ENCODE data around the gene UMAD1.

Gene UMAD1

DNA sequence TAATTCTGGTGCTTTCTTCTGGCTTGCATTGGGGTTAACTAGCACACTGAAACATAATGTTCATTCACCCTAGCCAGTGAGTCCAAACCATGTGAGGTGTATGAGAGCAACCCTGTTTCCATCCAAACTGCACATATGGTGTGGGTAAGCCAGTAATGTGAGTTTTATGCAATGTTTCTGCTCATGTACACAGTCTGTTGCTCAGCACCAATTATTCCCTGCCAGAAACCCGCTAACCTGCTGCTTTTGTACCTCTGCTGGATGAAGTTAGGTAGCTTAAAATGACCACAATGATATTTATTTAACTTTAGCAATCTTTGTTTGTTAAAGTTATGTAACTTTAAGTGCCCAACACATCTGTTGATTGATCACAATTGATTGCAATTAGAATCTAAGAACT, 171.6 kb downstream of the UMAD1 start:
- no peak for TF ChIP-seq GATA2 (IDR thresholded peaks at IDR 0.05; ENCODE audit: low read depth, low read length)
- TF ChIP-seq GATA3 (IDR thresholded peaks at IDR 0.05; ENCODE audit: low read depth, low read length), result no peak

DNA sequence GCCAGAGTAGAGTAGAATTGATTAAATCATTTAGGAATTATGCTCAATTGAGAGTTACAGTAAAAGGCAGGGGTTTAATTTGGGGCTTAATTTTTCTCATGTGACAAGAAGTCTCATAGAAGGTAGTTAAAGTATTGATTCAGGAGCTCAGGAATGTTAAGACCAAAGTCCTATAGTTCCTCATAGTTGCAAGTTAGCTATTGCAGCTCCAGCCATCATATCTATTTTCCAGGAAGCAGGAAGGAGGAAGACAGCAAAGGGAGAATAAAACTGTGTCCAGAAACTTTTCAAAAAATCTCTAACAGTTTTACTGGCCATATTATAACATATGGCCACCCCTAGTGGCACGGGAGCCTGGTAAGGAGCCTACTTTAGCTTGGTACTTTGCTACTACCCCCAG, 174.8 kb downstream of the UMAD1 start:
- TF ChIP-seq GATA2 (IDR thresholded peaks at IDR 0.05; ENCODE audit: low read depth, low read length) (no peak), GATA3 (IDR thresholded peaks at IDR 0.05; ENCODE audit: low read depth, low read length) (no peak)

DNA sequence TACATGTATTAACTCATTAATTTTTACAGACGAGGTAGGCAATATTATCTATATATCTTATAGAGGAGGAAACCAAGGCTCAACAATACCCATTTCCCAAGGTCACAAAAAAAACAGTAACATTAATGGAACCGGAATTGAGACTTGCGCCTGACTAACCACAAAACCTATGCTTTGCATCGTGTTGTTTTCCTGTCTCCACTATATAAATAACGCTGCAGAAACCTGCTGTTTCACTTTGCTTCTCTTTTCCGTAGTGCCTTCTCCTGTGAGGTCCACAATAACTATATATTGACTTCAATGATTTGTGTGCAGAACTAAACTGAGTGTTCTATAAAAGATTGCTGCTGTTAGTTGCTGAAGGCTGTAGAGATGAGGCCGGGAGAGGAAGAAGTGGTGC, 175.5 kb downstream of the UMAD1 start:
- no peak for TF ChIP-seq GATA3 (IDR thresholded peaks at IDR 0.05; ENCODE audit: low read depth, low read length)
- TF ChIP-seq GATA2 (IDR thresholded peaks at IDR 0.05; ENCODE audit: low read depth, low read length), result no peak

DNA sequence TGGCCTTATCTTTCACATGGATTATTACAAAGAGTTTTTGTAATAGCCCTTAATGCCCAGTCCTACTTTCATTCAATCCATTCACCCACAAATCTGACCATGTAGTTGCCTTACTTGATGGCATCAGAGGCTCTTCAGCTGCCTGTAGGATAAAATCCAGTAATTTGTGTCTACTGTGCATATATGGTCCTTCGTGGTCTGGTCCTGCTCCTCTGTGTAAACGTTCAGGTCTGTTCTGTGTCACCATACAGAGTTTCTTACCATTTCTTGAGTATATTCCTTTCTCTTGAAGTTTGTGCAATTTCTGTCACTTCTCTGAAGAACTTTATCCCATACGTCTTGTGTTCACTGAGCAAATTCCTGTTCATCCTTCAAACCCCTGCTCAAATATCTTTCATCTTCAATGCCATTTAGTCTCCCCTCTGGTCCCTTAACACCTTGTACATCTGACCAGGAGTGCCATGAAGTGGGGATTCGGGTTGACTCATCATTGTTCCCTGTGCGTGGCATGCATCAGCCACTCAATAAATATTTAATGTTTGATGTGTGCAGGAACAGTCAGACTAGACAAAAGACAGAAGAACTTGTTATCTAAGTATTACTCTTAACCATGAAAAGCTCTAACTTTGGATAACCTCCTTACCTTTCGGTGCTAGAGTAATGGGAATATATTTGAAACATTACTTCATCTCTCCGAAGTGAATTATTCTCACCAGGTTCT, 176.4 kb downstream of the UMAD1 start:
- TF ChIP-seq GATA3 (IDR thresholded peaks at IDR 0.05; ENCODE audit: low read depth, low read length), result no peak
- TF ChIP-seq GATA2 (IDR thresholded peaks at IDR 0.05; ENCODE audit: low read depth, low read length), result no peak

DNA sequence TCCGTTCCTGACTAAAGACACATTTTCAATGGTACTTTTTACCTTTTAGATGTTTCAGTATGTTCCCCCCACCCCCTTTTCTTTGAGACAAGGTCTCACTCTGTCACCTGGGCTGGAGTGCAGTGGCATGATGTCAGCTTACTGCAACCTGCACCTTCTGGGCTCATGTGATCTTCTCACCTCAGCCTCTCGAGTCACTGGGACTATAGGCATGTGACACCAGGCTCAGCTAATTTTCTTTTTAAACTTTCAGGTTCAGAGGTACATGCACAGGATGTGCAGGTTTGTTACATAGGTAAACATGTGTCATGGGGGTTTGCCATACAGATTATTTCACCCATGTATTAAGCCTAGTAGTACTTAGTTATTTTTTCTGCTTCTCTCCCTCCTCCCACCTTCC, 177.2 kb downstream of the UMAD1 start:
- TF ChIP-seq GATA2 (IDR thresholded peaks at IDR 0.05; ENCODE audit: low read depth, low read length) (no peak), GATA3 (IDR thresholded peaks at IDR 0.05; ENCODE audit: low read depth, low read length) (no peak)

DNA sequence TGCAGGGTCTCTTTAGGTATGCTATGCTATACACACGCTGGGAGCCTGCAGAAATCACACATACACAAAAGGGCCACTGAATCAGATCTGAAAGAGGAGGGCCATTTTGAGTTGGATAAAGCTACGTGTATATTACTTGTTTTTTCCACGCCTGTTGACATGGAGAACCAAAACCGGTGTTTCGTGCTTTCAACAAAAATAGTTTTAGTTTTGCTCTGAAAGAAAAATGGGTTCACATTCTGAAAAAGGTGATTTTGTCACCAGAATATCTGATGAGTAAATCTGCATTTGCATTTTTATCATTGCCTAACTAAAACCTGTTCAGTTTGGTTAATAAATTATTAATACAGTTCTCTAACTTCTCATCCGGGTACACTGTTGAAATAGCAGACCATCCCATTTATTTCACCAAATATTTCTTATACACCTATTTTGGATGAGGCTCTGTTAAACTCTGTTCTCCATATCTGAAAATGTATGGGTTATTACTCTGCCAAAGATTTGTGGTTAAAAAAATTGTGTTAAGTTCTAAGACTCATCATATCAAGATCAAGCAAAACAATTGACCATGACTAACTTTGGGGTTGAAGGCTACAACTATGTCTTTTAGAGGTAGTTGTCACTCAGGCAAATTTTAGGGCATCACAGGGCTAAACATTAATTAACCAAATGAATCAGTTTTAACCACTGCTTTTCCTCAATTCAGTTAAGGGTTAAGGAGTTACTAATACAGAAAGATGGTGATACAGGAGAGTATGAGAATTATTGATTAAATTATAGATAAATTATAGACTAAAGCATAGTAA, 179.1 kb downstream of the UMAD1 start:
- TF ChIP-seq GATA3 (IDR thresholded peaks at IDR 0.05; ENCODE audit: low read depth, low read length) (no peak), GATA2 (IDR thresholded peaks at IDR 0.05; ENCODE audit: low read depth, low read length) (no peak)

DNA sequence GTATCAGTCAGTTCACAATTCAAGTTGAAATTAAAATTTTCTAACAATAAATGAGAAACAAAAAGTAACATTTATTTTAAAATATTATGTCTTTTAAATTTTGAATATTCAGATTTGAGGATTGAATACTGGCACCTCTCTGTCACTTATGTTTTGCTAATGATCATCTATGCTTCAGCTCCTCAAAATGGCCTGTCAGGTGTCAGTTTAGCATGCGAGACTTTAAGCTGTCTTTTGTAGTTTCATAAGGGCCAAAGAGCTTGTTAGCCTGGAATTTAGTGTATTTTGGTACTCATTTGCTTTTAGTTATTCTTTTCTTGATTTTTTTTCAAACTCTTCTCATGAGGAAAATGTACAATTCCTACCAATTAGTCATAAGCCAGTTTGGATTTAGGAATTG, 179.9 kb downstream of the UMAD1 start:
- TF ChIP-seq GATA2 (IDR thresholded peaks at IDR 0.05; ENCODE audit: low read depth, low read length), result no peak
- no peak for TF ChIP-seq GATA3 (IDR thresholded peaks at IDR 0.05; ENCODE audit: low read depth, low read length)

DNA sequence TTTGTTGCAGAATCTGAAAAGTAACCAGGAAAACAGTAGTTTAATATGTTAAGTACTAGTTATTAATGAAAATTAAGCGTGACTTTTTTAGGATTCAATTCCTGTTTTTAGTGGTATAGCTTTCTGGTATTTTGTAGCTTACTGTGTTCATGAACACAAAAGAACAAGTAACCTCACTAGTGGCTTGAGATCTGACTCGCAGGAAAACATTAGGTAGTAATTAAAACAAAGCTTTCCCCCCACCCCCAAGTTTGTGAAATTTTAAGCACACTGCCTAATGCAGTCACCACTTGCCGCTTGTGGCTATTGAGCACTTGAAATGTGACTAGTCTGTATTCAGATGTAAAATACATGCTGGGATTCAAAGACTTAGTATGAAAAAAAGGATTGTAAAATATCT, 180.4 kb downstream of the UMAD1 start:
- no peak for TF ChIP-seq GATA3 (IDR thresholded peaks at IDR 0.05; ENCODE audit: low read depth, low read length)
- no peak for TF ChIP-seq GATA2 (IDR thresholded peaks at IDR 0.05; ENCODE audit: low read depth, low read length)

DNA sequence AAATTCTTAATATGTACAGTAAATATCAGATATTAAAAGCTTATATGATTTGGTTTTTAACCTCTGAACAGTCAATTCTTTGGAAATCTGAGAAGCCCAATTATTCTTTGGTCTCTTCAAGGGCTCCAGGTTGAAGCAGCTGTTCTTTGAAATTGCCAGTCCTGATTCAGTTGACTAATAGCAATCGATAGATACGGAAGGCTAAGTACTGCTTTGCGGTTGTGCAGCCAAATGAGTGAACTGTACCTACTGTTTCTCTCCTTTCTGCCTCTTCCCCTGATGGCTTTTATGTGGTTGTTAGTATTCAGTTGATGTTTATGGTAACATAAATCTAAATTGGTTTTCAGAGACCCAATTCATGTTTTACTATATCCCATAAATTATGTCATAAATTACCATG, 181.0 kb downstream of the UMAD1 start:
- TF ChIP-seq GATA2 (IDR thresholded peaks at IDR 0.05; ENCODE audit: low read depth, low read length) (no peak), GATA3 (IDR thresholded peaks at IDR 0.05; ENCODE audit: low read depth, low read length) (no peak)

DNA sequence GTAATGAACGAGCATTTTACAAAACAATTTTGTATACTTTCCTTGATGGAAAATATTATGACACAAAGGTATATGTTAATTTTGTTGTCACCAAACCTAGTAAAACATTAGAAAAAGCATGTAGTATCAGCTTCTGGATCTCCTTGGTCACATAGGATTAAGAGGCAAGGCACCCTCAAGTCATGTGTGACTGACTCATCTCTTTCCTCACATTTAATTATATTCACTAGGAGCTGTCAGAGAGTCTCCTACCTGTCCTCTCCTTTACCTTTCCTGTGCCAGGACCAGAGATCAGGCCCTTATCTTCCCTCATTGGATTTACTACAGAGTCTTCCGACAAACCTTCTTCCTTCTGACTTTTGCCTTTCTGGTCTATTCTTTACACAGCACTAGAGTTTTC, 189.1 kb downstream of the UMAD1 start:
- no peak for TF ChIP-seq GATA2 (IDR thresholded peaks at IDR 0.05; ENCODE audit: low read depth, low read length)
- TF ChIP-seq GATA3 (IDR thresholded peaks at IDR 0.05; ENCODE audit: low read depth, low read length), result no peak

DNA sequence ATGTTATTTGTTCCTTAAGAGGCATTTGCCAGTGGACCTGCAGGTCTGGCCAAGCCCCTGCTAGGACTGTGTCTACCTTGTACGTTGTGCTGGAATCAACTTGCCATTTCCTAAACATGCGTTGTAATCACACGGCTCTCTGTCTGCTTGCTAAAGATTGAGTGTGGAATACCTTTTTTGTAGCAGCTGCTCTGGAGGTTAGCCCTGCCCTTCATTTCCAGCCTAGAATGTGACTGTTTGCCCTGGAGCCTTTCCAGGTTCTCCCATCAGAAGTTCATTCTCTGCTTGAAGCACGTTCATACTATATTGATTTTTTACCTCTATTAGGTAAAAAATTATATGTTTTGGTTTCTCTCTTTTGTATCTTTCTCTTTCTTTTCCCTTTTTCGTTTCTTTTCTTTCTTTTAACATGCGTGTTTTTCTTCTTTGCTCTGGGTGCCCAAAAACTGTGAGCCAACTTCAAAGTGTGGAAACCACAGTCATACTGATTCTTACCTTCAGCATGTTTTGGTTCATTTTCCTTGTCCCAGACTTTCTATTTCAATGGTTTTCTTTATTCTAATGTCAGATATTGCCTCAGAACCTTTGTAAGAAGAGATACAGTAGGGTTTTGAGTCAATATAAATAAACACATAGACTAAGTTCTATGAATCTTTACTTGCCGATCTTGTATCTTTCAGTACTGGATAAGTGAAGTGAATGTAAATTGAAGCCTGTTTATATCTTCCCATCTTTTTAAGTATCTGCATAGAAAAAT, 189.7 kb downstream of the UMAD1 start:
- TF ChIP-seq GATA3 (IDR thresholded peaks at IDR 0.05; ENCODE audit: low read depth, low read length), result no peak
- TF ChIP-seq GATA2 (IDR thresholded peaks at IDR 0.05; ENCODE audit: low read depth, low read length), result no peak

DNA sequence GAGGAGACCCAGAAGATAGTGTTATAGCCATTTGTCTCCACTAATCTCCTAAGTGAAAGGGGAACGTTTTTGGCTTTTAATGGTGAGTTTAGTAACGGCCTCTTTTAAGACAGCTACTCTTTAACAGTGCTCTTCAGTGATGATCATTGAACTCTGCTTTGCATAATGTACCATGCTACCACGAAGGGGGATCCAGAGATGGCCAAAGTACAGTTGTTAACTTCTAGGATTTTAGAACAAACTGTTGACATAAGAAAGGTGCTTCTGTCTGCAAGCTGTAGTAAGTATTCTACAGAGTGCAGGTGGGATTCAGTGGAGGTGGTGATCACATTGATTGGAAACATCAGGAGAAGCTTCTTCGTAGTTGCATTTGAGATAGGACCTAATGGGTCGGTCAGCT, 192.0 kb downstream of the UMAD1 start:
- TF ChIP-seq GATA2 (IDR thresholded peaks at IDR 0.05; ENCODE audit: low read depth, low read length) (no peak), GATA3 (IDR thresholded peaks at IDR 0.05; ENCODE audit: low read depth, low read length) (no peak)

DNA sequence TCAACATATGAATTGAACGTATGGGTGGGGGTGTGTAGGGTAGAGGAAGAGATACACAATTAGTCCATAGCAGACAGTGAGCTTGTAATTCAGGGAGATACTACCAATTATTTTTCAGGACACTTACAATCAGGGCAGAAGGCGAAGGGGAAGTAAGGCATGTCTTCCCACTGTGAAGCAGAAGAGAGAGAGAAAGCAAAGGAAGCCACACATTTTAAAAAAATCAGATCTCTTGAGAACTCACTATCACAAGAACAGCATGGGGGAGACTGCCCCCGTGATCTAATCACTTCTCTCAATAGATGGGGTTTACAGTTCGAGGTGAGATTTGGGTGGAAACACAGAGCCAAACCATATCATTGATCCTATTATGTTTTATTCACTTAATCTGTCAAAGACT, 194.2 kb downstream of the UMAD1 start:
- TF ChIP-seq GATA3 (IDR thresholded peaks at IDR 0.05; ENCODE audit: low read depth, low read length) (no peak), GATA2 (IDR thresholded peaks at IDR 0.05; ENCODE audit: low read depth, low read length) (no peak)

DNA sequence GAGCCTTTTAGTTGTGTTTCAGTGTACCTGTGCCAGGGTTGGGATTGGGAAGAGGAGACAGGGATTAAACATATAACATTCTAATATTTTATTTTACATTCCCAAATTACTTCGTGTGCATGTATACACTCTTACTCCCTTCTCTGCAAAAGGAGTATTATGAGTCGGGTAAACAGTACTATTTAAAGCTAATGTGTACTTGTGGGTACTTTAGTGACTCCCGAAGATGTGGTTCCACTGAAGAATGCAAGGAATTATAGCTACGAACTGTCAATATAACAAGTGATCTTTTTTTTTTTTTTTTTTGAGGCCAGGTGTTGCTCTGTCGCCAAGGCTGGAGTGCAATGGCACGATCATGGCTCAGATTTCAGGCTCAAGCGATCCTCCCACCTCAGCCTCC, 200.5 kb downstream of the UMAD1 start:
- TF ChIP-seq GATA2 (IDR thresholded peaks at IDR 0.05; ENCODE audit: low read depth, low read length) (no peak), GATA3 (IDR thresholded peaks at IDR 0.05; ENCODE audit: low read depth, low read length) (no peak)

All from SH-SY5Y (cell line).